Type B pancreatic cell (in vitro differentiated cells): ENCODE measurements around the gene PCBP3. TPM values are rescaled to one million over a fixed set of nuclear protein-coding genes. Genes with fewer than 3 reads are reported as not detected.

Source experiments
- DNase-seq: peaks from one replicate; pipeline ENCODE4 v3.0.0; 2021; ENCODE audit warnings: mixed read lengths; ENCODE audit not compliant: unreplicated experiment; ENCODE audit errors: extremely low spot score
- H3K27ac Mint-ChIP-seq: 2 replicates; pipeline ENCODE4 v1.8.0; 2021; ENCODE audit warnings: mild to moderate bottlenecking, mixed read lengths
- H3K27me3 Mint-ChIP-seq: 2 replicates; pipeline ENCODE4 v1.8.0; 2021; ENCODE audit warnings: mixed read lengths
- H3K36me3 Mint-ChIP-seq: 2 replicates; pipeline ENCODE4 v1.8.0; 2021; ENCODE audit warnings: mixed read lengths
- H3K4me1 Mint-ChIP-seq: one replicate; pipeline ENCODE4 v1.8.0; 2021; ENCODE audit warnings: mixed read lengths; ENCODE audit not compliant: unreplicated experiment
- H3K4me3 Mint-ChIP-seq: 2 replicates; pipeline ENCODE4 v1.8.0; 2021; ENCODE audit warnings: mild to moderate bottlenecking, mixed read lengths
- H3K9me3 Mint-ChIP-seq: 2 replicates; pipeline ENCODE4 v1.8.0; 2021; ENCODE audit warnings: mixed read lengths
- total RNA-seq: library from RNA; stranded (reverse); gene quantifications from 2 replicates; pipeline ENCODE4 v1.2.1, GENCODE V29; 2021; ENCODE audit warnings: low replicate concordance
- TF ChIP-seq, protein P1 (sequence below): fragments of 200-600 bp; sonication (generic); conservative IDR thresholded peaks from 2 replicates; pipeline ENCODE4 v1.5.0; 2021; ENCODE audit warnings: antibody characterized with exemption, mild to moderate bottlenecking

Gene PCBP3
- total RNA-seq, 1 donor from 2014 or later = 5.5 TPM

DNA sequence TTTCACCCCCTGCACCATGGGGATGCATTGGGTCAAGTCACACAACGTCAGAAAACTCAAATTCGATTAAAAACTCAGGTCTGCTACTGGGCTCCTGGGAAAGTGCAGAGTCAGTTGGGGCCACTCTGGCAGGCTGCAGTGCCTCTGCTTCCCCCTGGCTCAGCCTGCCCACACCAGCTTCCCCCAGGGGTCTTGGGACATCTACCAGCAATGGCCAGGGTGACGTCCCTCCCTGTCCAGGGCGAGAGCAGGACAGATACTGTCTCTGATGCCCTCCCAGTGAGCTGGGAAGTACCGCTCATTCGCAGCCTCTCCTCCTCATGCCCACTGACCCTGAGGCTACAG, 231.9 kb downstream of the PCBP3 start:
- H3K27me3 Mint-ChIP-seq = peaks cover 19% of the 10 kb centered on the region
- H3K36me3 Mint-ChIP-seq = no peaks in the 10 kb centered on the region
- no peaks in the 10 kb centered on the region for H3K9me3 Mint-ChIP-seq
- H3K27ac Mint-ChIP-seq = no peak overlapping the region
- no peak for DNase-seq
- TF ChIP-seq, protein P1, sequence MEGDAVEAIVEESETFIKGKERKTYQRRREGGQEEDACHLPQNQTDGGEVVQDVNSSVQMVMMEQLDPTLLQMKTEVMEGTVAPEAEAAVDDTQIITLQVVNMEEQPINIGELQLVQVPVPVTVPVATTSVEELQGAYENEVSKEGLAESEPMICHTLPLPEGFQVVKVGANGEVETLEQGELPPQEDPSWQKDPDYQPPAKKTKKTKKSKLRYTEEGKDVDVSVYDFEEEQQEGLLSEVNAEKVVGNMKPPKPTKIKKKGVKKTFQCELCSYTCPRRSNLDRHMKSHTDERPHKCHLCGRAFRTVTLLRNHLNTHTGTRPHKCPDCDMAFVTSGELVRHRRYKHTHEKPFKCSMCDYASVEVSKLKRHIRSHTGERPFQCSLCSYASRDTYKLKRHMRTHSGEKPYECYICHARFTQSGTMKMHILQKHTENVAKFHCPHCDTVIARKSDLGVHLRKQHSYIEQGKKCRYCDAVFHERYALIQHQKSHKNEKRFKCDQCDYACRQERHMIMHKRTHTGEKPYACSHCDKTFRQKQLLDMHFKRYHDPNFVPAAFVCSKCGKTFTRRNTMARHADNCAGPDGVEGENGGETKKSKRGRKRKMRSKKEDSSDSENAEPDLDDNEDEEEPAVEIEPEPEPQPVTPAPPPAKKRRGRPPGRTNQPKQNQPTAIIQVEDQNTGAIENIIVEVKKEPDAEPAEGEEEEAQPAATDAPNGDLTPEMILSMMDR = no peak
- H3K4me3 Mint-ChIP-seq = no peak overlapping the region
- peaks cover 25% of the 10 kb centered on the region for H3K4me1 Mint-ChIP-seq

DNA sequence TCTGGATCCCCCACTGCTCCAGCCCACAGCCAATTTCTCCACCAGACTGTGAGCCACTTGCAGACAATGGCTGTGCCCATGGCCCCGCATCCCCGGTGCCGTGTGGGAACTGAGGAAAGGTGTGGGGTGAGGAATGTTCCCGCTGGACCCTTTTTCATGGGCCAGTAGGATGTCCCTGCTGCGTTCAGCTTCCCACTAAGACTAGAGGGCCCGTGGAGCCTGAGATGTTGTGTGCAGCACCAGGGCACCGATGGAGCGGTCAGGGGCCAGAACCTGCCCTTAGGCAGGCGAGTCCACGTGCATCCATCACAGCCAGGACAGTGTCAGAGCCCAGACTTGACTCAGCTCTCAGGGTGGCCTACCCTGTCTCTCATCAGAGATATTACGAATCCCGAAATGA, 232.4 kb downstream of the PCBP3 start:
- Mint-ChIP-seq H3K9me3 (no peaks in the 10 kb centered on the region), H3K36me3 (no peaks in the 10 kb centered on the region), H3K27ac (no peak overlapping the region), H3K4me1 (peaks cover 27% of the 10 kb centered on the region), H3K27me3 (peaks cover 21% of the 10 kb centered on the region), H3K4me3 (no peak overlapping the region)
- no peak for DNase-seq
- TF ChIP-seq, protein P1 = no peak

DNA sequence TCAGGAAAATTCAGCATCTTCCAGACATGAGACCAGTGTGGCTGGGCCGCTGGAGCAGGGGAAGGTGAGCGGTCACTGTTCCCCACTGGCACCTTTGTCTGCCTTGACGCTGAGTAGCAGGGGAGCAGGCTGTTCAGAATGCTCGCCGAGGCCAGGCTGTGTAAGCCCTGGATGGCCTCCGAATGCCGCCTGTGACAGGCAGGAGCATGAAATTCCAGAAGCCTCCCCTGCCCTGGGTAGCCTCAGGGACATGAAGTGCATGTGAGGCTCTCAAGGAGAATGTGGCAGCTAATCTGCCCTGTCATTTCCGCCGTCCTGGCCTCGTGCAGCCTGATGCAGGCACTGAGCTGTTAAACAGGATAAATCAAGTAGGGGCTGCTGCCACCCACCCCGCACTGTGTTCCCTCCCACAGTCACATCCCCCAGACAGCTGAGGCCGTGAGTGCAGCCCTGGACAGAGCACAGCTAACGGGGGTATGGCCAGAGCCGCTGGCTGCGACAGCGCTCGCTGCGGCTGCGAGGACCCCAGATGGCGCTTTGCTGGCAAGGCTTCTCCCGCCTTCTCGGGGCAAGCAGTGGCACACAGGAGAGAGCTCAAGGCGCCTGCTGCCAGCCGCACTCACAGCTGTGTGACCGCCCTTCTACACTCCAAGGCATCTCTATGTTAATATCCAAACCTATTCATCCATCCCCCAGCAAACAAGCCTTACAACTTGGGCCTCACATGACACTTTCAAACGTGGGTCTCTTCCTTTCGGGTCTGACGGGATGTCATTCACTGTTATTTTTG, 233.1 kb downstream of the PCBP3 start:
- Mint-ChIP-seq H3K9me3 (no peaks in the 10 kb centered on the region), H3K36me3 (no peaks in the 10 kb centered on the region), H3K27me3 (peaks cover 24% of the 10 kb centered on the region), H3K4me1 (peaks cover 27% of the 10 kb centered on the region), H3K4me3 (no peak overlapping the region), H3K27ac (no peak overlapping the region)
- DNase-seq = no peak
- TF ChIP-seq, protein P1 = no peak

DNA sequence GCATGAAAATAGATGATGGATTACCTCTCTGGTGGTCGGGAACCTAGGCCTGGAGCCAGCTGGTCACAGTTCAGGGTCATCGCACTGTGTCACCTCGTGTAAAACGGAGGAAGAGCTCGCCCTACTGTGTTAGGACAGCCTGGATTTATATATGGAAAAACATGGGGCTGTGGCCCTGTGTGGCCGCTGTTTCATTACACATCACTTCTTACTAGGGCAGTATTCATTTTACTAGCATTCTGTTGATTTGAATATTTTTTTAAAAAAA, 233.6 kb downstream of the PCBP3 start:
- no peak for DNase-seq
- Mint-ChIP-seq H3K27me3 (peaks cover 27% of the 10 kb centered on the region), H3K9me3 (no peaks in the 10 kb centered on the region), H3K4me1 (peaks cover 27% of the 10 kb centered on the region), H3K27ac (no peak overlapping the region), H3K4me3 (no peak overlapping the region), H3K36me3 (no peaks in the 10 kb centered on the region)
- TF ChIP-seq, protein P1 = no peak

DNA sequence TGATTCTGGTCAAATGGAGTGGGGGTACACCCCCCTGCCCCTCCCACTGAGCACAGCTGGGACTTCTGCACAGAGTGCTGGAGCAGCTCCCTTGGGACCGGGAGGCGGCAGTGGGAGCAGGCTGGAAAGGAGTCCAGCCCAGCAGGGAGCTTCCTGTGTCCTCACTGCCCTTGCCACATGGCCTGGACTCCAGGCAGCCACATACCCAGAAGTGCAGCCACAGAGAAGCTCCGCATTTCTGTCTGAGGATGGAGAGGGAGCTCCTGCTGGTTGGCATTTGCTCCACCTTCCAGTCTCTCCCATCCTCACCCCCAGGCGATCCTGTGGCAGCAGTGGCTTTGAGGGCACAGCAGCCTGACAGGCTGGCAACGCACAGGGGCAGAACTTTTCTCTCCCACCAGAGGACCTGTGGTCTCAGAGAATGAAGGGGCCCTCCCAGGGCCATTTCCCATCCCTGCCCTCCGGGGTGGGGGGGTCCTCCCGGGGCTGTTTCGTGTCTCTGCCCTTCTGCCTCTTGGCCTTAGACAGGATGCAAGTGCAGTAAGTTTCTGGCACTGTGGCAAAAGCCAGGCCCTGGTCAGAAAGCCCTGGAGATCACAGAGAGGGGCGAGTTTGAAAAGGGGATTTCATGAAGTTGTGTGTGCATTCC, 234.4 kb downstream of the PCBP3 start:
- peaks cover 34% of the 10 kb centered on the region for H3K27me3 Mint-ChIP-seq
- H3K27ac Mint-ChIP-seq = no peak overlapping the region
- peaks cover 27% of the 10 kb centered on the region for H3K4me1 Mint-ChIP-seq
- no peaks in the 10 kb centered on the region for H3K9me3 Mint-ChIP-seq
- DNase-seq = no peak
- H3K4me3 Mint-ChIP-seq = no peak overlapping the region
- TF ChIP-seq, protein P1 = no peak
- H3K36me3 Mint-ChIP-seq = no peaks in the 10 kb centered on the region
